GM10248 (cell line): Measurements from ENCODE around the gene GPR108.
"Not testable (repeated sequence)": the region's sequence is repeated elsewhere in the genome, so short reads cannot be mapped to it uniquely, and the experiment has no call there.

Experiments
- CTCF ChIA-PET: fragments of 300-600 bp; sonication (Branson Sonifier 250); formaldehyde crosslinking; extraction: SDS; loops from one replicate; lab custom pipeline; 2021; ENCODE audit warnings: antibody characterized with exemption; lab: Yijun Ruan, JAX
- POLR2A ChIA-PET: fragments of 350-650 bp; sonication (Branson Sonifier 250); formaldehyde crosslinking; extraction: SDS; loops from one replicate; lab custom pipeline; 2020; ENCODE audit warnings: antibody characterized with exemption; lab: Yijun Ruan, JAX
- DNase-seq: peaks from one replicate; pipeline ENCODE4 v3.0.0; 2012; ENCODE audit errors: extremely low spot score
- TF ChIP-seq, protein P1 (sequence below): IDR thresholded peaks from 2 replicates; pipeline ENCODE4 v1.5.1; 2012; ENCODE audit warnings: mild to moderate bottlenecking, low read depth; ENCODE audit errors: extremely low read depth, missing control alignments, control extremely low read depth

Gene GPR108

DNA sequence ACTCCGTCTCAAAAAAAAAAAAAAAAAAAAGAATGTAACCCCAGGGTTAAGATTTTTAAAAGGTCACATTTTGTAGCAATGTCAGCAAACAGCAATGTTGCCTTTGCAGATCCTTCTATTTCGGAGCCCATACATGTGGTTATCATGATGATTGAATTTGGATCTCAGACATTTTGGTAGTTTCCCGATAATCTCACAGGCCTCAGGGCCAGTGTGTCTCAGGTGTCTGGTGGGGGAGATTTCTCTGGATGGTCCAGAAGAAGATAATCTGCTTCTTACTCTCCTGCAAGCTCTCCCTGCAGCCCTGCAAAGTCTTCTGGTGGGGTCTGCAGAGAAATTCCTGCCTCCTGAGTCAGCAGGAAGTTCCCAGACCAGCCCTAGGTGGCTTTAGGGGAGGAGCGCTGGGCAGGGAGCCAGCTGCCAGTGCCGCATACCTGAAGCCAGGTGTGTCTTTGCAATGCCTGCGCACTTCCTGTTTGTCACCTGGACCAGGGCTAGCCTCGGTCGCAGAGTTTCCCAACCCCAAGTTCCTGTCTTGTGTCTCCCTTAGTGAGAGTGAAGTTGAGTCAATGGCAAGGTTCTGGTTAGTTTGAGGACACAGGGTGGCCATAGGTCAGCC lies 28.5 kb upstream of the GPR108 start:
- TF ChIP-seq, protein P1, sequence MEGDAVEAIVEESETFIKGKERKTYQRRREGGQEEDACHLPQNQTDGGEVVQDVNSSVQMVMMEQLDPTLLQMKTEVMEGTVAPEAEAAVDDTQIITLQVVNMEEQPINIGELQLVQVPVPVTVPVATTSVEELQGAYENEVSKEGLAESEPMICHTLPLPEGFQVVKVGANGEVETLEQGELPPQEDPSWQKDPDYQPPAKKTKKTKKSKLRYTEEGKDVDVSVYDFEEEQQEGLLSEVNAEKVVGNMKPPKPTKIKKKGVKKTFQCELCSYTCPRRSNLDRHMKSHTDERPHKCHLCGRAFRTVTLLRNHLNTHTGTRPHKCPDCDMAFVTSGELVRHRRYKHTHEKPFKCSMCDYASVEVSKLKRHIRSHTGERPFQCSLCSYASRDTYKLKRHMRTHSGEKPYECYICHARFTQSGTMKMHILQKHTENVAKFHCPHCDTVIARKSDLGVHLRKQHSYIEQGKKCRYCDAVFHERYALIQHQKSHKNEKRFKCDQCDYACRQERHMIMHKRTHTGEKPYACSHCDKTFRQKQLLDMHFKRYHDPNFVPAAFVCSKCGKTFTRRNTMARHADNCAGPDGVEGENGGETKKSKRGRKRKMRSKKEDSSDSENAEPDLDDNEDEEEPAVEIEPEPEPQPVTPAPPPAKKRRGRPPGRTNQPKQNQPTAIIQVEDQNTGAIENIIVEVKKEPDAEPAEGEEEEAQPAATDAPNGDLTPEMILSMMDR, result no peak
- no peak for DNase-seq
- ChIA-PET POLR2A (no interaction called here), CTCF (no interaction called here)

DNA sequence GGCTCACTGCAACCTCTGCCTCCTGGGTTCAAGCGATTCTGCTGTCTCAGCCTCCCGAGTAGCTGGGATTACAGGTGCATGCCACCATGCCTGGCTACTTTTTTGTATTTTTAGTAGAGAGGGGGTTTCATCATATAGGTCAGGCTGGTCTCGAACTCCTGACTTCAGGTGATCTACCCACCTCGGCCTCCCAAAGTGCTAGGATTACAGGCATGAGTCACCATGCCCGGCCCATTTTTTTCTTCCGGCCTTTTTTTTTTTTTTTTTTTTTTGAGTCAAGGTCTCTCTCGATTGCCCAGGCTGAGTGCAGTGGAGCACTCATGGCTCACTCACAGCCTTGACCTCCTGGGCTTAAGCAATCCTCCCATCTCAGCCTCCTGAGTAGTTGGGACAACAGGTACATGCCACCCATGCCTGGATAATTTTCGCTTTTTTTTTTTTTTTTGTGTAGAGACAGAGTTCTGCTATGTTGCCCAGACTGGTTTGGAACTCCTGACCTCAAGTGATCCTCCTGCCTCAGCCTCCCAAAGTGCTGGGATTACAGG lies 24.9 kb upstream of the GPR108 start:
- POLR2A ChIA-PET, CTCF ChIA-PET, DNase-seq: not testable (repeated sequence)

DNA sequence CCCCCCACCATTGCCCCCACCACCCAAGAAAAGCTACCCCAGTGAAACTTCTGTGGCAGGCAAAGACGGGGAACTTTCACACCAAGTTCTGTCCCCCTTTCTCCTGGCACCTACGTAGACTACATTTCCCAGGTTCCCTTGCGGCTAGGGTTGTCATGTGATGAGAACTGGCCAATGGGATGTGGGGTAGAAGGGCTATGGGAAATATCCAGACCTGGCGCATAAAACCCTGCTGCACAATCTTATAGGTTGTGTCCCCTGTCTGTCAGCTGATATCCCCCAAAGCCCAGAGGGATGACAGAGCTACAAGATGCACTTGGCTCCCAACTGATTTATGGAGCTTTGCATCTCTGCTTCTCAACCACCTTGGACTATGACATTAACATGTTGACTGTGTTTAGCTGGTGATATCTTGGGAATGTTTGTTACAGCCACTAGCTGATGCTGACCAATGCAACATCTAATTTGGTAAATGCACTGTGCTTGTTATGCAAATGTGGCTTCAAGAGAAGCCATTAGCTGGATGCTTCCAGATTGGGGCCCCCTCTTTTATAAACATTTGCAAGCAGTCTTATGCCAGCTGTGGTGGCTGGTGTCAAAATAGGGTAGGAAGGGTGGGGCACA lies 23.8 kb upstream of the GPR108 start:
- POLR2A ChIA-PET, result interaction anchor here (0.6 kb wide), 1 partner anchor 56 kb away, joined by 4 read pairs; no protein-coding TSS in a partner anchor
- TF ChIP-seq, protein P1, result no peak
- DNase-seq, result no peak
- CTCF ChIA-PET, result interaction anchor here (0.7 to 2.9 kb wide), 7 partner anchors 8 to 280 kb away, joined by 3 to 12 read pairs (median 5); partner anchors contain the start of genes DENND1C, GPR108 and VAV1

DNA sequence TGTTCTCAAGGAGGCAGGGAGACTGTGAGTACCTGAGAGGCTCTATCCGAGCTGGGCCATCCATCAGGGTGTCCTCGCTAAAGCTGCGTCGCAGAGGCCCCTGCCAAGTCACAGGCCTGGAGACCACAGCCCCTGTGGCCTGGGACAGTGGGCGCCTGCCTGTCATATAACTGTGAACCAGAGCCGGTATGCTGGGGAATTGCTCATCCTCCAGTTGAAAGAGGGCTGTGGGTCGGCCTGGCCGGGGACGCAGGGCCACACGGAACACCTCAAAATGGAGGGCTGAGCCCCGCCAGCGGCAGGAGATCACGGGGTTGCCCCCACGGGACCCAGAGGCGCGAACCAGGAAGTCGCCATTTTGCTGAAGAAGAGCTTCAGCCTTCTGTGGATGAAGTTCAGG lies 23.2 kb upstream of the GPR108 start:
- DNase-seq, result no peak
- ChIA-PET POLR2A (interaction anchor here (0.6 kb wide), 1 partner anchor 56 kb away, joined by 4 read pairs; no protein-coding TSS in a partner anchor), CTCF (interaction anchor here (1.0 to 2.9 kb wide), 5 partner anchors 9 to 102 kb away, joined by 3 to 12 read pairs (median 6); partner anchors contain the start of genes GPR108 and VAV1)
- TF ChIP-seq, protein P1, result no peak

DNA sequence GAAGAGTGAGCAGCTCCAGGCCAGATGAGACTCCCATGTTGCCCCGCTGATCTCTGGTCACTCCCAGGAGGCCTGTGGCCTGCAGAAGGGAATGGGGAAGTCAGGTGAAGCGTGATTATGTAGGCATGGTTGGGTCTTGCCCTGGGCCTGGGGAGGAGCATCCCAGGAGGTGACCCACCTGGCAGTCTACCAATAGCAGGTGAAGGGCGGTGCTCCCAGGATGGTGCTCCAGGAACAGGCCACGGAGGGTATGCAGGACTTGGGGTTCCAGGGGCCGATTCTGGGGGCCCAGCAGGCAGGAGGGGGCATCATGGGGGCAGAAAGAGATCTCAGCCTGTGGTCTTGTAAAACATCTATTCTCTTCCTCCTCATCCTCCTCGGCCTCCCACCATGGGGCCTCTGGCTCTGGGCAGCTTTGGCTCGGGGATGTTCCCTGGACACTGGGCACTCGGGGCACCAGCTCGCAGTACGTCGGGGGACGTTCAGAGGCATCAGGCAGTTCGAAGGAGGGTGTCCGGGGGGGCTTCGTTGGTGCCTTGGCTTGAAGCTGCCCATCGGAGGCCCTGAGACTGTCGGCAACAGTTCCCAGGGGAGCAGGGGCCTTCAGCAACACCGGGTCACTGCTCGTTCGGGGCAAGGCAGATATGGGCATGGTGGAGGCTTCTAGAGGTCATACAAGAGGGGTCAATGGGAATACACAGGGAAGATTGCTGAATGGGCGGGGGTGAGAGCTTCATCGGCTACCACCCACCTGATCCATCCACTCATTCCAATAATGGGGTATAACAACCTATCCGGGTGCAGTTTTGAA lies 17.5 kb upstream of the GPR108 start:
- TF ChIP-seq, protein P1, result no peak
- ChIA-PET POLR2A (interaction anchor here (0.7 kb wide), 1 partner anchor 9 kb away, joined by 4 read pairs; no protein-coding TSS in a partner anchor), CTCF (interaction anchor here (0.8 to 4.3 kb wide), 7 partner anchors 10 to 239 kb away, joined by 3 to 14 read pairs (median 4); partner anchors contain the start of genes GPR108 and VAV1)
- no peak for DNase-seq

DNA sequence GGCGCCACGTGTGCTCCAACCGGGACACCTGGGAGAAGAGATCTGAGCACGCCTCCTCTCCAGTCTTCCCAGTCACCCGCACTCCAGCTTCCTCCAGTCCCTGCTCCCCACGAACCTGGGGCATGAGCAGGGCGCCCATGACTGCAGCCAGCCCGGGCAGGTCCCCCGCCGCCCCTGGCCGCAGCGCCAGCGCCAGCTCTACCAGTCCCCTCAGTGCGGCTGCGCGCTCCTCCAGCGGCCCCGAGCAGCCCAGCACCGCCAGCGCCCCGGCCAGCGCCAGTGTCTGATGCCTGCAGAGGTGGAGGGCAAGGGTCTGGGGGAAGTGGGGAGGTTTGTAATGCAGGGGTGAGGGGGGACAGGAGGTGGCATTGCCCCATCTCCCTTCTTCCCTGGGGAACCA lies 16.8 kb upstream of the GPR108 start:
- TF ChIP-seq, protein P1, result no peak
- CTCF ChIA-PET, result interaction anchor here (0.8 to 4.3 kb wide), 11 partner anchors 10 to 238 kb away, joined by 3 to 14 read pairs (median 3); partner anchors contain the start of genes GPR108, TRIP10 and VAV1
- POLR2A ChIA-PET, result interaction anchor here (0.6 to 0.7 kb wide), 2 partner anchors 9 to 12 kb away, joined by 3 to 4 read pairs; no protein-coding TSS in a partner anchor
- no peak for DNase-seq
